ENCODE data around the gene NF2.

DNA sequence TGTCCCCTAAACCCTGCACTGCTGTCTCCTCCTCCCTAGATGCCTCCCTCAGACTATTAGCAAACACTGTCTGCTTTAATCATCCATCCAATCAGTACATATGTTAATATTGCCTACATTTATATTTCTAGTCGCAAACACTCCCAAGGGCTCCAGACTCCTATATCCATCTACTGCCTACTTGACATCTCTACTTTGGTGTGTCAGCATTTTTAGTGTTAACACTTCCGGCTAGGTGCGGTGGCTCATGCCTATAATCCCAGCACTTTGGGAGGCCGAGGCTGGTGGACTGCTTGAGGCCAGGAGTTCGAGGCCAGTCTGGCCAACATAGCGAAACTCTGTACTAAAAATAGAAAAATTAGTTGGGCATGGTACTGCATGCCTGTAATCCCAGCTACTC lies 44.4 kb upstream of the NF2 start:
- TF ChIP-seq, protein P1, sequence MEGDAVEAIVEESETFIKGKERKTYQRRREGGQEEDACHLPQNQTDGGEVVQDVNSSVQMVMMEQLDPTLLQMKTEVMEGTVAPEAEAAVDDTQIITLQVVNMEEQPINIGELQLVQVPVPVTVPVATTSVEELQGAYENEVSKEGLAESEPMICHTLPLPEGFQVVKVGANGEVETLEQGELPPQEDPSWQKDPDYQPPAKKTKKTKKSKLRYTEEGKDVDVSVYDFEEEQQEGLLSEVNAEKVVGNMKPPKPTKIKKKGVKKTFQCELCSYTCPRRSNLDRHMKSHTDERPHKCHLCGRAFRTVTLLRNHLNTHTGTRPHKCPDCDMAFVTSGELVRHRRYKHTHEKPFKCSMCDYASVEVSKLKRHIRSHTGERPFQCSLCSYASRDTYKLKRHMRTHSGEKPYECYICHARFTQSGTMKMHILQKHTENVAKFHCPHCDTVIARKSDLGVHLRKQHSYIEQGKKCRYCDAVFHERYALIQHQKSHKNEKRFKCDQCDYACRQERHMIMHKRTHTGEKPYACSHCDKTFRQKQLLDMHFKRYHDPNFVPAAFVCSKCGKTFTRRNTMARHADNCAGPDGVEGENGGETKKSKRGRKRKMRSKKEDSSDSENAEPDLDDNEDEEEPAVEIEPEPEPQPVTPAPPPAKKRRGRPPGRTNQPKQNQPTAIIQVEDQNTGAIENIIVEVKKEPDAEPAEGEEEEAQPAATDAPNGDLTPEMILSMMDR (IDR thresholded peaks at IDR 0.05; ENCODE audit: low read depth, low read length), result no peak
- no peak for TF ChIP-seq EZH2phosphoT487 (IDR thresholded peaks at IDR 0.05; ENCODE audit: low read depth)

All from OCI-LY3 (cell line).